Hepatocyte (in vitro differentiated cells): Measurements from ENCODE around the gene GRIN3B. TPM values are rescaled to one million over a fixed set of nuclear protein-coding genes. Genes with fewer than 3 reads are reported as not detected.

Source experiments
- DNase-seq: peaks from one replicate; pipeline ENCODE4 v3.0.0-alpha.2; 2016; ENCODE audit warnings: low spot score
- H2AFZ ChIP-seq: fragments of 200-600 bp; sonication (generic); 2 replicates; pipeline ENCODE4 v1.6.0; 2016; ENCODE audit warnings: antibody characterized with exemption, mild to moderate bottlenecking
- H3K27ac ChIP-seq: fragments of 200-600 bp; sonication (generic); 2 replicates; pipeline ENCODE4 v1.5.1; 2016; ENCODE audit warnings: mild to moderate bottlenecking
- H3K27me3 ChIP-seq: fragments of 200-600 bp; sonication (generic); 2 replicates; pipeline ENCODE4 v1.6.1; 2016
- H3K36me3 ChIP-seq: fragments of 200-600 bp; sonication (generic); replicated peaks from 2 replicates; pipeline ENCODE4 v1.5.1; 2016; ENCODE audit warnings: low read depth; ENCODE audit not compliant: insufficient read depth
- H3K4me1 ChIP-seq: fragments of 200-600 bp; sonication (generic); 2 replicates; pipeline ENCODE4 v1.5.1; 2016; ENCODE audit warnings: mild to moderate bottlenecking, moderate library complexity; ENCODE audit not compliant: insufficient read depth
- H3K4me2 ChIP-seq: fragments of 200-600 bp; sonication (generic); 2 replicates; pipeline ENCODE4 v1.6.0; 2016
- H3K4me3 ChIP-seq: fragments of 200-600 bp; sonication (generic); 2 replicates; pipeline ENCODE4 v1.5.1; 2016; ENCODE audit warnings: mild to moderate bottlenecking
- H3K79me2 ChIP-seq: fragments of 200-600 bp; sonication (generic); 2 replicates; pipeline ENCODE4 v1.6.0; 2017; ENCODE audit warnings: mild to moderate bottlenecking
- H3K9me2 ChIP-seq: fragments of 200-600 bp; sonication (generic); replicated peaks from 2 replicates; pipeline ENCODE4 v1.6.0; 2017; ENCODE audit warnings: mild to moderate bottlenecking; ENCODE audit not compliant: insufficient read depth
- H3K9me3 ChIP-seq: fragments of 200-600 bp; sonication (generic); 2 replicates; pipeline ENCODE4 v1.5.1; 2016; ENCODE audit warnings: low read depth, mild to moderate bottlenecking
- H4K20me1 ChIP-seq: fragments of 200-600 bp; sonication (generic); 2 replicates; pipeline ENCODE4 v1.6.0; 2016; ENCODE audit warnings: mild to moderate bottlenecking; ENCODE audit not compliant: insufficient read depth, poor library complexity, severe bottlenecking
- CTCF ChIP-seq: fragments of 200-600 bp; sonication (generic); IDR thresholded peaks from 2 replicates; pipeline ENCODE4 v1.5.1; 2016; ENCODE audit warnings: antibody characterized with exemption, mild to moderate bottlenecking; ENCODE audit not compliant: poor library complexity
- EZH2 ChIP-seq: fragments of 200-600 bp; sonication (generic); IDR thresholded peaks from 2 replicates; pipeline ENCODE4 v1.6.1; 2016; ENCODE audit warnings: antibody characterized with exemption, mild to moderate bottlenecking, borderline replicate concordance
- EZH2phosphoT487 ChIP-seq: fragments of 200-600 bp; sonication (generic); IDR thresholded peaks from one replicate; pipeline ENCODE4 v1.6.1; 2018; ENCODE audit warnings: antibody characterized with exemption, mild to moderate bottlenecking, low read depth, moderate library complexity; ENCODE audit not compliant: unreplicated experiment, severe bottlenecking
- WGBS: methylation state at CpG from one replicate; pipeline ENCODE4 v1.1.6; 2016; ENCODE audit warnings: low lambda C conversion rate; ENCODE audit errors: missing lambda C conversion rate; 5-methylcytosine and 5-hydroxymethylcytosine counted together
- polyA plus RNA-seq: library from polyadenylated mRNA; unstranded; fragments of >200 nt; fragmentation: Nextera tagmentation; extraction: Ambion mirVana; gene quantifications from 2 replicates; pipeline ENCODE4 v1.2.1, GENCODE V29; 2016
- total RNA-seq: library from RNA; depleted of rRNA; stranded (reverse); fragments of >200 nt; gene quantifications from 2 replicates; pipeline ENCODE4 v1.2.3, GENCODE V29; 2014

GRIN3B gene
- total and polyA plus RNA-seq, 2 experiments from 2014 or later = 0.30 to 0.48 TPM

- H3K4me1 ChIP-seq = peaks cover 42% of the 10 kb centered on the region
- 86% methylated on average over 5 of the region's 5 CpGs for WGBS
- no peak overlapping the region for H3K4me3 ChIP-seq
- H3K4me2 ChIP-seq = peak overlapping the region; percentile 99
- H4K20me1 ChIP-seq = peaks cover 65% of the 10 kb centered on the region
- H3K9me3 ChIP-seq = no peaks in the 10 kb centered on the region
- TF ChIP-seq CTCF (no peak), EZH2 (no peak), EZH2phosphoT487 (no peak)
- H3K27me3 ChIP-seq = no peaks in the 10 kb centered on the region
- H2AFZ ChIP-seq = no peak overlapping the region
- H3K36me3 ChIP-seq = no peaks in the 10 kb centered on the region
- no peak overlapping the region for H3K27ac ChIP-seq
- DNase-seq = no peak
- H3K79me2 ChIP-seq = peaks cover 71% of the 10 kb centered on the region
- H3K9me2 ChIP-seq = no peaks in the 10 kb centered on the region
Measured at GRCh38 chr19:1018393-1018792, 18.2 kb downstream of the GRIN3B start.

- Histone ChIP-seq H3K4me1 (peaks cover 42% of the 10 kb centered on the region), H2AFZ (no peak overlapping the region), H3K27me3 (no peaks in the 10 kb centered on the region), H4K20me1 (peaks cover 65% of the 10 kb centered on the region), H3K27ac (no peak overlapping the region), H3K4me2 (peak overlapping the region; percentile 99), H3K9me2 (no peaks in the 10 kb centered on the region), H3K79me2 (peaks cover 66% of the 10 kb centered on the region), H3K9me3 (no peaks in the 10 kb centered on the region), H3K4me3 (no peak overlapping the region), H3K36me3 (no peaks in the 10 kb centered on the region)
- 84% methylated on average over 17 of the region's 17 CpGs for WGBS
- DNase-seq = no peak
- no peak for TF ChIP-seq EZH2phosphoT487
- TF ChIP-seq CTCF = no peak
- no peak for TF ChIP-seq EZH2
Measured at GRCh38 chr19:1018932-1019615, 18.9 kb downstream of the GRIN3B start.

- Histone ChIP-seq H3K27me3 (no peaks in the 10 kb centered on the region), H3K79me2 (peaks cover 63% of the 10 kb centered on the region), H3K4me1 (peaks cover 42% of the 10 kb centered on the region), H3K36me3 (no peaks in the 10 kb centered on the region), H3K27ac (no peak overlapping the region), H2AFZ (no peak overlapping the region), H4K20me1 (peaks cover 60% of the 10 kb centered on the region), H3K4me2 (peak overlapping the region; percentile 99), H3K9me3 (no peaks in the 10 kb centered on the region), H3K9me2 (no peaks in the 10 kb centered on the region), H3K4me3 (peak overlapping the region; percentile 29)
- 80% methylated on average over 18 of the region's 18 CpGs for WGBS
- no peak for DNase-seq
- TF ChIP-seq CTCF = no peak
- no peak for TF ChIP-seq EZH2
- TF ChIP-seq EZH2phosphoT487 = no peak
Measured at GRCh38 chr19:1019616-1019961, 19.4 kb downstream of the GRIN3B start.
